Amygdala (tissue), 56 donors: ENCODE data around the gene GTF3C4.

Experiments used
- DNase-seq, 56 donors: peaks; one replicate each; lab custom pipeline; 2025; lab: John Stamatoyannopoulos, UW

Gene GTF3C4

GRCh38 chr9:132647806-132648205 is 22.5 kb upstream of the GTF3C4 start:
- DNase-seq, result no peak

DNA sequence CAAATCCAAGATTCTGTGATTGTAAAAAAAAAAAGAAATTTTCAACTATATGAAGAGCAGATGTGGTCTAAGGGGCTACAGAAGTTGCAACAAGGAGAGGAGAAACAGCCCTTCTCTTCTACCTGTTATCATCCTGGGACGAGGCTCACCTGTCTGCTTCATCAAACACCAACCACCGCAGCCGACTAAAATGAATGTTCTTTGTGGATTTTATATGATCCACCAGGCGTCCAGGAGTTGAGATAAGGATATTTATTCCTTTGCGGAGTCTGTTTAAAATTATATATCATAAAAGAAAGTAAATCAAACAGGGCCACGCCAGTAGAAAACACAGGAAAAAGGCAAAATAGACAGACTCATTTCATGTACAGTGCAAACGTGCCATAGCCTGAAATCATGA is 22.0 kb upstream of the GTF3C4 start:
- DNase-seq, result no peak

DNA sequence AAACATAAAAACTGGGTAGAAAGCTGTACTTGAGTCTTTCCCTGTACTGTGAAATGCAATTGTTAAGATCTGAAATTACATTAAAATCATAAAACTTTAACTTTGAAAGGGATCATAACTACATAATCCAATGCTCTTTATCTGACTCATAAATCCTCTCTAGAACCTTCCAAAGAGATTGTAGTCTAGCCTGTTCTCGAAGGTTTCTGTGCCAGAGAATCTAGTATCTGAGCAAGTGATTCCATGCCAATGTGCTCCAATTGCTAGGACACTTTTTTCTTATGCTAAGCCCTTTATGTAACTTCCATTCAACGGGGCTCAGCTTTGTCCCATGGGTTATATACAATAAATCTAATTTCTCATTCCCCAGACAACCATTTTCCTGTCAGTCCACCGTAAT is 21.6 kb upstream of the GTF3C4 start:
- DNase-seq, result no peak

DNA sequence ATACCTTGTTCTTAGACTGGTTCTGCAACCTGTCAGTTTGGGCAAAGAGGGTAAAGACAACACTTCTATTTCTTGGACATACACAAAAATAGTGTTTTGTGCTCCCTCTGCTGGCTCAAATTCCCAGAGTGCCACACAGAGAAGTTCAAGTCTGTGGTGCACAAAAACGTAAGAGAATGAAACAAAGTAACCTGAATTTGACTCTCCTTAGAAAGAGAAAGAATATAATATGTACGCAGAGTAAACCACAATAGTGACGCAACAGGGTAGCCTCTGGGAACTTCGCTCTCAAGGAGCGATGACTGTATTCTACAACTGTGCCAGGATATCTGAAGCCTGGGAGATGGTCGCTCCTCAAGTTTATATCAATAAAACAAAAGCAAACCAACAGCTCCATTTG is 19.0 kb upstream of the GTF3C4 start:
- DNase-seq, result peak in 1 of 56 donors; percentile 4

DNA sequence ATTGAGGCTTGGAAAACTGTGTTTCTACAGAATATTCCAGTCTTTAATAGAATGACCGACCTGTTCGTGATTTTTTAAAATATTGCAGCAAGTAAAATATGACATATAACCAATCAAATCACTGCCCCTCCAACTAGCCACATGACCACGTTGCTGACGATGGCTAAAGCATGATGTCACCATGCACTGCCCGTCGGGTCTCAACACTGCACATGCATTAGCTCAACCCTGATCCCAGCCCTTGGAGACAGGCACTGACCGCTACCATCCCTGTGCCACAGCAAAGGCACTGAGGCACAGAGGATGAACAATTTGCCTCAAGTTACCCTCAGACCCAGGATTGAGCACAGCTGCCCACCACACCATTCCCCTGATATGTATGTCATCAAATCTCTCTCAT is 14.0 kb upstream of the GTF3C4 start:
- DNase-seq, result peak in 2 of 56 donors; percentile 1 to 15

GRCh38 chr9:132662152-132662945 is 7.9 kb upstream of the GTF3C4 start:
- no peak for DNase-seq

DNA sequence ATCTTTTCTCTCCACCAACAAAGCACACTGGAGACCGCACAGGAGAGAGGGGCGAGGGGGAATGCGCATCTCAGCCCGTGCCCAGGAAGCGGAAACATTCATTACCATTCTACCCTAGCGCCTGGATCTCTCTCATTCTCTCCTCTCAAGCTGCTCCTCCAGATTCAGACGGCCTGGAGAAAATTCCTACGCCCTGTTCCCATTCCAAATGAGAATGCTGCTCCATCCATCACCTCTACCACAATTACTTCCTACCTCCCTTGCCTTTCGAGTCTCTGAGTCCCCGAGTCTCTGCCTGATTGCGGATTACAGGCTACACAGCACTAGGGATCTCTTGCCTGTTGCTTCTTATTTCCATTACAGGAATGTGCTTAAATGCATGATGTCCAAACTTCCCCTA is 7.1 kb upstream of the GTF3C4 start:
- no peak for DNase-seq

DNA sequence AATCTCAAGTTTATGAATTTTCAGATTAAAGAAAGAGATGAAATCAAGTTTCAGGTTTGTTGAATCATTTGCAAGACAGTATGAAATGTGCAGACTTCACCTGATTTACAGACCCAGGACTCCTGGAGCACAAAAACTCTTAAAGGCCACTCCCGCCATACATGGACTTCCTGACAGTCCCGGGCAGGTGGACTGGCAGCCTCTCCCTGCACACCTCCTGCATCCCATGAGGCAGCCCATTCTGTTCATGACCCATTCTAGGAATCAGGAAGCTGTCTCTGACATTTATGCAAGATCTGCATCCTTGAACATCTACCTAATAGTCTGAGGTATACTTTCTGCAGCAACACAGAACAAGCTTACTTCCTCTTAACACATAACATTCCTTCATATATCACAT is 6.4 kb upstream of the GTF3C4 start:
- DNase-seq, result no peak

GRCh38 chr9:132669319-132669697 is 956 bp upstream of the GTF3C4 start:
- peak in 1 of 56 donors; percentile 68 for DNase-seq

GRCh38 chr9:132669698-132670456 is 387 bp upstream of the GTF3C4 start, which contains the start of gene DDX31:
TSS of gene DDX31 (minus strand) at chr9:132669983. CDS start at chr9:132669934, 49 bp downstream.
- DNase-seq, result peak; percentile 14 to 88 (median 76)

DNA sequence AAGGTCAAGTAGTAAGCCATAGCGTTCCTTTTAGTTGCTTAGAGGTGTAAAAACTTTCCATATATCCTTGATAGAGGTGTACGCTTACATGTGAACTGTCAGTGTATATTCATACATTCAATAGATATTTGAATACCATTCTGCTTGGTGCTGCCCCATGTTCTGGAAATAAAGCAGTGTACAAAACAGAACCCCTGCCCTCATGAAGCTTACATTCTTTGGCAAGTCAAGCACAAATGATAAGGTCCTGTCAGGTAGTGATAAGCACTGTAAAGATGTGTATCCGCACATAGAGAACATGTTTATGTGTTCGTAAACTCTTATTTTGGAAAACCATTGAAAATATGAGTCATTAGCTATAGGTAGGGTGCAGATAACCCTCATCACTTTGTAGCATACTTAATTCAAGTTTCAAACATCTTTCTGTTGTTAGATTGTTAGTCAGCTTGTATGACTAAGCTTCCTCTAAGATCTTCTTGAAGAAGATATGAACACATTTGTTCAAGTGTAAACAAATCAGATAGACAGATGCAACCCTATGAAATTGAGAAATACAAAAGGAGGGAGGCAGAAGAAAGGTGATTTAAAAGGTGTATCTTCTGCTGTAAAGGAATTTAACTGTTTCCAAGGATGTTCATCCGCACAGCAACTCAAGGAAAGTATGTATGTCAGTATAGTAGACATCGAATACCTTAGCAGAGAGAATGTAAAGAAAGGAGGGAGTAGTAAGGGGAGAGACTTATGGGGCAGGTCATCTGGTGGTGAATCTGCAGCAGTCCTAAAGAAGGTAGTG is 1.6 kb downstream of the GTF3C4 start:
- no peak for DNase-seq

DNA sequence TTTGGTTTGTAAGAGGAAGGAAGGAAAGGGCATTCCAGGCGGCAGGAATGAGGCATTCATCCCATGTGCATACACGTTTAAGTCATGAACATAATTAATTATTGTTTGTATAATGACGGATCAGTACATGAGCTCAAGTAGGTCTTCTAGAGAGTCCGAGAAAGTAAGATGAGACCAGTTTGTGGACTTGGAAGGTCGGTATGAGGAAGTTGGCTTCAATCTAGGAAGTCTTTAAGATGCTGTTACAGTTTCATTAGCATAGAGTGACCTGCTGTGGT is 2.1 kb downstream of the GTF3C4 start:
- DNase-seq, result no peak

- no peak for DNase-seq
These were observed 3.1 kb downstream of the GTF3C4 start for GRCh38 chr9:132673355-132673754.

GRCh38 chr9:132674485-132674884 is 4.2 kb downstream of the GTF3C4 start:
- DNase-seq, result no peak

DNA sequence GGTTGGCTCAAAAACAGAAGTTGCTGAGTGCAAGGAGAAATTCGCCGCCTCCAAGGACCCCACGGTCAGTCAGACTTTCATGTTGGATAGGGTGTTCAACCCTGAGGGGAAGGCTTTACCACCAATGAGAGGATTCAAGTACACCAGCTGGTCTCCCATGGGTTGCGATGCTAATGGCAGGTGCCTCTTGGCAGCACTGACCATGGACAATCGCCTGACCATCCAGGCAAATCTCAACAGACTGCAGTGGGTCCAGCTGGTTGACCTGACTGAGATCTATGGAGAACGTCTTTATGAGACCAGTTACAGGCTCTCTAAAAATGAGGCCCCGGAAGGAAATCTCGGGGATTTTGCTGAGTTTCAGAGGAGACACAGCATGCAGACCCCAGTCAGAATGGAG is 7.7 kb downstream of the GTF3C4 start:
- DNase-seq, result no peak

- no peak for DNase-seq
These were observed 9.8 kb downstream of the GTF3C4 start for GRCh38 chr9:132679946-132680625.

DNA sequence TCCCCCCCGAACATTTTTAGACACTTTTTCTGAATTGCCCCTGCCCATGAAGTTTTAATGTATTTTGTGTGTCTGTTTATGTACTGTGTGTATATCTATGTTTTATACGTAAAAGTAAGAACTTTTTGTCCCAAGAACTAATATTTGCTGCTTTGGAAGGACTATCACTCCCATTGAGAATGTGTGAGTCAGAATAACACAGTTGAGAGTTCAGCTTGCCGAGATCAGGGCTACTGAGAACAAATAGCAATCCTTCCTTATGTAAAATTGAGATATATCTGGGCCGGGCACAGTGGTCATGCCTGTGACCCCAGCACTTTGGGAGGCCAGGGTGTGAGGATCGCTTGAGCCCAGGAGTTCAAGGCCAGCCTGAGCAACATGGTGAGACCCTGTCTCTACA is 11.3 kb downstream of the GTF3C4 start:
- DNase-seq, result no peak

- no peak for DNase-seq
These were observed 13.6 kb downstream of the GTF3C4 start for GRCh38 chr9:132683873-132684272.

DNA sequence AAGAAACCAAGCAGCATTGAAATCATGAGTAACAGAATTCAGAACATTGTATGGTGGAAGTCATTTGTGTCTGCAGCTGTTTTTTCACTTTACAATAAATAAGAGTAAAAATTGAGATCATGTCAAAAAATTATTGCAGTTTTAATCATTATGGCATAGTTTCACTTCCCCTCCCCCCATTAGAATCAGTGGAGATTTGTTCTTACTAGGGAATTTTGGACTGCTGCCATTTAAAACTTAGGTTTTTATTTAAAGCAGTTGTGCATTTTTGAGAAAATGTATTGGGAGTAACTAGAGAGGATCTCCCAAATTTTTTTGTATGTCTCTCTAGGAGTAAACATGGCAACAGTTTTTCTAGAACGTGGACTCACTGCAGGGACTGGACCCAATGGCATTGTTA is 20.4 kb downstream of the GTF3C4 start:
- no peak for DNase-seq

GRCh38 chr9:132694144-132694543 is 23.9 kb downstream of the GTF3C4 start:
- no peak for DNase-seq

GRCh38 chr9:132697230-132697629 is 27.0 kb downstream of the GTF3C4 start:
- no peak for DNase-seq
